ENCODE results near the gene CRYBG1.

The CRYBG1 gene

DNA sequence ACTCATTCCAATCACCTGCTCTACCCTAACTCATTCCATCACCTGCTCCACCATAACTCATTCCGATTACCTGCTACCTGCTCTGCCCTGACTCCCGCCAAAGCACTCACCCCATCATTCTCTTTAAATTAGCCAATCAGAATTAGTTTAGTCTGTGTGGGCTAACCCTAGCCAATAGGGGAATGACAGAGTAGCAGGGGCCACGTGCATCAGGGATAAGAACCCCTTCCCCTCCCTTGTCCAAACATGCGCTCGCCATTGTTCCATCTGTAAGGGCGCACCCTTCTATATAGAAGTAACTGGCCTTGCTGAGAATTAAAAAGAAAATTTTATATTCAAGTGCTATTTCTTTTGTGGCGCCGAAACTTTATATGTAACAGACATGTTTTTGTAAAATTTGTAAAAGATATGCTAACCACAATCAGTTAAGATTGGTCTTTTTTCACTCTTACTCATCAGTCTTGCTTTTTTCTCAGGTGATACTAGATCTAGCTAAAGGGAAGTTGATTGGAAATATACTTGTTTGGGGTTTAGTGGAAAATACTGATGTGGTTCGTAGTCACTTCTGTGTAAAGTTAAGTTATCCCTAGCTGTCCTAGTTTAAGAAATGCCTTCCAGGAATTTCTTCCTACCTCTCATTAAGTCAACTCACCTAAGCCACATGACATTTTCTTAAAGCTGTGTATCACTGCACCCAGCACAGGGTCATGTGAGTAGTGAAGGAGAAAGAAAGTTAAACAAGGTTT lies 252.3 kb downstream of the CRYBG1 start:
- DNase-seq = no peak

DNA sequence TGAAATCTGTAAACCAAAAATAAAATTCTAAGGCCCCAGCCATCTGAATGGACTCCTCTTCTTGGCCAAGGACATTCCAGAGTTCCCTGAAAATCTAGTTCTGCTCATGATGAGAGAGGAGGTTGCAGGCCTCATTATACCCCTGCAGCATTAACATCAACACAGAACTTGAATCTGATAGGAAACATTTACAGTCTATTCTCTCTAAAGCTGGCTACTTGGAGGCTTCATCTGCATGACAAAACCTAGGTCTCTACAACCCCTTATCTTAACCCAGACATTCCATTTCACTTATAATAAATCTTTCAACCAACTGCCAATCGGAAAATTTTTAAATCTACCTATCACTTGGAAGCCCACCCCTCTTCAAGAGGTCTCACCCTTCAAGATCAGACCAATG lies 253.1 kb downstream of the CRYBG1 start:
- no peak for DNase-seq

DNA sequence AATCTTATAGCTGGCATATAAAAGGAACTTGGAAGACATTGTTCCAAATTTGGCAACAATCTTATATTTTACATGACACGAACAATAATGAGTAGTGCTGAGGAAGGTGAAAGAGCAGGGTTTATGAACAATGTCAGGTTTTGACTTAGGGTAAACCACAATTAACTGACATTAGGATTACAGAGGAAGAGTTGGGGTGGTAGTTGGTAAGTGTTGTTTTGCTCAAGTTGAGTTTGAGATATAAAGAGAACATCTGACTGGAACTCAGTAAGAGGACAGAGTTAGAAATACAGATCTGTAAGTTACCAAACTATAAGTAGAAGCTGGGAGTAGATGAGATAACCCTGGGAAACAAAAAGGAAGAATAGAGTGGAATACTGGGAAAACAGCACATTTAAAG lies 253.6 kb downstream of the CRYBG1 start:
- no peak for DNase-seq

DNA sequence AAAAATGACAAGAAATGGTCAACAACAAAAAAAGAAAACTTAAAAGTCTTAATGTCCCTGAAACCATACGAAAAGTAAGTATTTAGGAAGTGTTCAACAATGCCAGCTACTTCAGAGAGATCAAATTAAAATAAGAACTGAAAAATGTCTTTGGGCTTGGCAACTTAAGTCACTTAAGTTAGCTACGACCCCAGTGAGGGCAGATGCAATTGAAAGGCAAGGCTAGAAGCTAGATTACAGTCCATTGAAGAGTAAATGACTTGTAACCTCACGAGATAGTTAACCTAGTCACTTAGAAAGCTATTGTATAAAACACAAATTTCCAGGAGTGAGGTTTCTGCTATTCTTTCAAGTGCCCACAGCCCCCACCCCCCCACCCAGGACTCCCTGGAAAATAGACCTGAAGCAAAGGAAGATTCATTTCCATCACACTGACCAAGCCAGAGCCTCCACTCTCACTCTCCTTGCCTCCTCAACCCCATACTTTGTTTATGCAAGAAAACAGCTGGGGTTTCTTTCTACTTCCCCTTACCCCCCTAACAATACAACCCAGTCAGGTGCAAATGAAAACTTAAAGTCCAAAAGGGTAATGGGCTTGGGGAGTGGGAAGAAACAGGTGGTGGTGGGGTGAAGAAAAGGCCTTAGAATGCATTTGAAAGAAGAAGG lies 254.2 kb downstream of the CRYBG1 start:
- DNase-seq = no peak

DNA sequence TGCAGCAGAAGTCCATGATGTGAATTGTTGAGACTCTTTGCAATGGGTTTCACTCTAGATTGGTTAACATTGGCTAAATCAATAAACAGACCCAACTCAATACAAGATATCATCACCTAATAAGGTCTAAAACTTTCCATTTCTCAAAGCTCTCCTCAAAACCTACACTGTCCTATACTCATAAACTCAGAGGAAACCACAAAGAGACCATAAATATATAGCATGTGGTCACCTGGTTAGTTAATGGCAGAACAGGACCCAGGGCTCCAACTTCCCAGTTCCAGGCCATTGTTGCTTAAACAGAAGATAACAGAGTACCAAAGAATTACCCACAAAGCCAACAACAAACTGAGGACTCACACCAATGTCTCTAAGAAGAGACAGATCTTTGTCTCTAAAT lies 256.8 kb downstream of the CRYBG1 start:
- DNase-seq = no peak

DNA sequence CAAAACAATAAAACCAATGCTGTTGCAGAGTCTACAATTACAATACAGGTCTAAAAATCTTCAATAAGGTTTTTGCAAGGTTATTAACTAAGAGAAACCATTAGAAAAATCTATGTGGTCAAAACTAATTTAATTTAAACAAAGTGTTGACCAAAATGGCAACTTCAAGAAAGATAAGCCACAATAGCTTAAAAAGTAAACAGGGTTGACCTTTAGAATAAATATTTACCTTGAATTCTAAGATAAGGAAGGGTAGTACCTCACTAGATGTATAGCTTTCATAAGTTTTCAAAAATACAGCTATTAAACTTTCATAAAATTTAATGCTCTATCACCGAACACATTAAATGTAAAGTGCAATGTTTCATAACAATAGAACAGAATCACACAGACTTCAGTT lies 257.3 kb downstream of the CRYBG1 start:
- DNase-seq = no peak

DNA sequence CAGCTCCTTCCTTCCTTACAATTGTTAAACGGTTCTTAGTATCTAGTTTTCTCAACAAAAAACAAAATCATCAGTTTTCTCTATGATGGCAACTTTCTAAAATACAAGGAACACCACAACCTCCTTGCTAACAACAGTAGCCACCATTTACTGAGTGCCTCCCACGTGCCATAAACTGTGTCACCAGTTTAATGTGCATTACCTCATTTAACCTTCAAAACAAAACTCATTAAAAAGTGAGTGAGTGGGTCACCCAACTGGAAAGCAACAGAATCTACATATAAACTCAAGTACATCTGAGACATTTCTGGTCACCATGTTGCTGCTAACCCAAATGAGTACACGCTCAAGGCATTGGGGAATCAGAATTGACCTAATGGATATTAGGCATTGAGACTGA lies 257.8 kb downstream of the CRYBG1 start:
- no peak for DNase-seq

DNA sequence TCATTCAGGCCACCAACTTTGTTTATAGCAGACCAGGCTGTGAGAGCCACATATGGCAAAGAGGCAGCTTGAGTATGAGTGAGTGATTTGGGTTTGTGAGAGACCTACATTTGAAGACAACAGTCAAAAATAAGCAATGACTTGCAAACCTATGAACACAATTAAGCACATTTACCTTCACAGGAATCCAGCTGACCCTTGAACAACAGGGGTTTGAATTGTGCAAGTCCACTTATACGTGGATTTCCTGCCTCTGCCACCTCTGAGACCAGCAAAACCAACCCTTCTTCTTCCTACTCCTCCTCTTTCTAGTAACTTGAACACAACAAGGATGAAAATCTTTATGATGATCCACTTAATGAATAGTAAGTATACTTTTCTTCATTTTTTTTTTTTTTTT lies 258.7 kb downstream of the CRYBG1 start:
- no peak for DNase-seq

DNA sequence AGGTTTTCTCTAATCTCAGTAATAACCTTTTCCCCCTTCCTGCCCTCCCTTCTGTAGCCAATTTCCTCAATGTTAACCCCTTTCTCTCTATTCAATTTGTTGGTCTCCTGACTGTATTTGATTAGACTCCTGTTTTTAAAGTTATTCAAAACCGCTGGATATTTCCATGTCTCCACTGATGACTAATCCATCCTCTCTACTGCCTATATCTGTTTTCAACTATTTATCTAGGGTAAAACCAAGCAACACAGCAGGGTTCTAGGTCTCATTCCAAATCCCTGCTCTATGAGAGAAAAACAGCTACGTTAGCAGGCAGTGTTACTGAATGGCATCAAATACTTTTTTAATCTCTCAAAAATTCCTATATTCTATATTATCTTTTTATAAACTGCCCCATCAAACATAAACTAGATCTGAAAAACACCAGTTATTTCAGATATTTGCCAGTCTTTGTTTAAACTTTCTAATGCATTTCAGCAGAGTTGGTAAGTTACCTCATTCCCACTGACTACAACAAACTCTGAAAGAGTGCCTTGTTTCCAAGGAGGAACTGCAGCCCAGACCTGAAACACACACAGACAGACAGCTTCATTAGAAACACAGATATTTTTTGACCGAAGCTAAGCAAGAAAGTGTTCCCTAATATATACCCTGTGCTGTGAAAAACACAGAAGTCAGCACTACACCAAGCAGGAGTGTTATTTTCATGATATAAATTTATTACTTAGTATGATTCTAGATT lies 260.6 kb downstream of the CRYBG1 start:
- DNase-seq = no peak
